DMS114 treated with DMSO at 0.1 percent for 48 hours (cell line): ENCODE data around the gene SBF1.

Experiments used
- DNase-seq: peaks from one replicate; lab custom pipeline; 2025; ENCODE audit not compliant: unreplicated experiment; lab: John Stamatoyannopoulos, UW

Gene SBF1

GRCh38 chr22:50469377-50470305 lies 5.2 kb downstream of the SBF1 start:
- no peak for DNase-seq

GRCh38 chr22:50468626-50469025 lies 6.2 kb downstream of the SBF1 start:
- DNase-seq, result no peak

DNA sequence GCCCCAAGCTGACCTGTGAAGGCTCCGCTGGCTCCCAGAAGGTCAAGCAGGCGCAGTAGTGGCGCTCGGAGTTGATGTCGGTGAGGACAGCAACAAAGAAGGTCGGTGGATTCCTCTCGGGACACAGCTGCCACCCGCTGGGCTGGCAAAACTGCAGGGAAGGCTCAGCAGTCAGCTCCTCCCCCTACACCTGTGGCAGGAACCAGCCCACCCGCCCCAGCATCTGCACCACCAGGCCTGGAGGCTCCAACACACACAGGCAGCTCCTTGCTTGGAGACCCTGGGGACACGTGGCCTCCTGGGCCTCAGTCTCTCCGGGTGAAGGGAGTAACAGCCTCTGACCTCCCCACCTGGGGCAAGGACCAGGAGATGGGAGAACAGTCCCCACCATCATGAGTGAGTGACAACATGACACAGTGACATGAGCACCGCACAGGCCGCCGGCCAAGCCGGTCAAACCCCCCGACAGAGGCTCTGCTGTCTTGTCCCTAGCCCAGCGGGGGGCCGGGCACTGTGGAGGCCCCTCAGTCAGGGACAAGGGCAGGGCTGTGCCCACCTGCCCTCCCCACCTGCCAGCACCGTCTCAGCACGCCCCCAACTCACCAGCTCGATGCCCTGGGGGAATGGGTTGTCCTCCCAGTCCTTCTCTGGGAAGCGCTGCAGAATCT lies 6.9 kb downstream of the SBF1 start:
- DNase-seq, result no peak

DNA sequence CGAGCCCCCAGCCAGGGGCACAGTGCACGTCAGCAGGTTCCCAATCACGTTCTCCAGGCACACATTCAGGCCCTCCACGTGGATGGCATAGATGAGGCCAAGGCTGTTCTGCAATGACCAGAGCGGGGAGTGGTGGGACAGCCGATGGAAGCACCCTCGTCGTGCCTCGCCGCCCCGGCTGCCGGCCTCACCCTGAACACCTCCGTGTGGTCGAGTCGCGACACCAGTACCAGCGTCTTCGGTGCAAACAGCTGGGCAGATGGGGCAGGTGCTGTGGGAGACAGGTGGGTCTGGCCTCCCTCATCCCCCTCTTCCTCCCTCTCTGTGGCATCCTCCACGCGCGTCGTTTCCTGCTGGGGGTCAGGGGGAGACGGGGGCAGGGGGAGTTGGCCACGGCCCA lies 7.5 kb downstream of the SBF1 start:
- DNase-seq, result no peak

DNA sequence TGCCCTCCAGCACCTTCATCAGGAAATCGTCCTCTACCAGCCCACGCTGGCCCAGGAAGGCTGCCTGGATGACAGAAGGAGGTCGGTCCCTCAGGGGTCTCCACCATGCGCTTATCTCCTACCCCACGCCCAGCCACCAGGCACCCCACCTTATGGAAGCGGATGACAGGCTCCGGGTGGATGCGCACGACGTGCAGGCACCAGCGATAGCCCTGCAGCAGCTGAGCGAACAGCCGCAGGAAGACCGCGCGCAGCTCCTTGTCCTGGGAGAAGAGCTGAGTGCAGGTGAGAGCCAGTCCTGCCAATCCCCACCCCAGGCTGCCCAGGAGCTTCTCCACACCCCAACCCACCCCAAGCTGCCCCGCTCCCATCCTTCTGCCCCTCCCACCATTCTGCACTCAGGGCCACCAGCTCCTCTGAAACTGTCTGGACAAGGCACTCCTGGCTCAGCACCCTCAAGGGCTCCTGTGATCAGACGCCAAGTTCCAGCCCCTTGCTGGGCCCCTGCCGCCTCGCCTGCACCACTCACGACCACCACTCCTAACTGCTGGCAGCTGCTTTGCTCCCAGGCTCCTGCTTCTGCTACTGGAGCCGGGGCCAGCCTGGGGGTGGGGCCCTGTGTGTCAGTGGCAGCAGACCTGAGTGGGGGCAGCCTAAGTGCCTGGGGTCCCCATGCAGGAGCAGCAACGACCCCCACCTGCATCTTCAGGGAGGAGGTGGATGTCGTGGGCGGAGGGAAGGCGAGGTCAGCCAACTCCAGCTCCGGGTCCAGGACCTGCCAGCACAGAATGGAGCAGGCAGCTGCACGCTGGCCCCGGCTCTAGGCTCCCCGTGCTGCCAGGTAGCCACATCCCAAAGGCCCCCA lies 9.5 kb downstream of the SBF1 start:
- no peak for DNase-seq

- no peak for DNase-seq
Observed at GRCh38 chr22:50464451-50464850, 10.4 kb downstream of the SBF1 start.

DNA sequence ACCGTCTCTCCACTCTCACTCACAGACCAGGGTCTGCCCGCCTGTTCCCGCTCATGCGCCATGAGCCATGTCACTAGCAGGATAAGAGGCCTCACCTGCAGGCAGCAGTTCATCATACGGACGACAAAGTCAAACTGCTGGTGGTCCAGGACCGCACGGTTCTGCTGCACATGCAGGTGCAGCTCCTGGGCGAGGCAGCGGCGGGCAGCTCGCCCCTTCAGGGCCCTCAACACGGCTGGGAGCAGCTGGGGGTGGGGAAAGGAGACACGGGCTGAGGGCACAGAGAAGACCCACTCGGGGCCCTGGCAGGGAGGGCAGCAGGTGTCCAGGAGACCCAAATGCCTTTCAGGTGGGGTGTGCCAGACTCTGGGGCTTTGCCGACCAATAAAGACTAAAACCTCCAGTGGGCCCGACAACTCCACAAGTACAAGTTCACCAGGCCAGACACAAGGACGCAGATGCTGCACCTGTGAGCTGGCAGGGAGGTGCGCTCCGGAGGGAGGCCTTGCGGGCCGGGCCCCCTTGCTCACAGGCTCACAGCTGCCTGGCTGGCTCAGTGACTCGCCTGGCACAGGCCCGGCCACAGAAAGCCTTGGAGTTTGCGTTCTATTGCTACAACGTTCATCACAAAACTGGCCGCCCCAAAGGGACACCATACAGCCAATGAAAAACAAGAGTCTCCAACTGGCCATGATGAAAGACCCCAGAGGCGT lies 11.5 kb downstream of the SBF1 start:
- DNase-seq, result no peak

DNA sequence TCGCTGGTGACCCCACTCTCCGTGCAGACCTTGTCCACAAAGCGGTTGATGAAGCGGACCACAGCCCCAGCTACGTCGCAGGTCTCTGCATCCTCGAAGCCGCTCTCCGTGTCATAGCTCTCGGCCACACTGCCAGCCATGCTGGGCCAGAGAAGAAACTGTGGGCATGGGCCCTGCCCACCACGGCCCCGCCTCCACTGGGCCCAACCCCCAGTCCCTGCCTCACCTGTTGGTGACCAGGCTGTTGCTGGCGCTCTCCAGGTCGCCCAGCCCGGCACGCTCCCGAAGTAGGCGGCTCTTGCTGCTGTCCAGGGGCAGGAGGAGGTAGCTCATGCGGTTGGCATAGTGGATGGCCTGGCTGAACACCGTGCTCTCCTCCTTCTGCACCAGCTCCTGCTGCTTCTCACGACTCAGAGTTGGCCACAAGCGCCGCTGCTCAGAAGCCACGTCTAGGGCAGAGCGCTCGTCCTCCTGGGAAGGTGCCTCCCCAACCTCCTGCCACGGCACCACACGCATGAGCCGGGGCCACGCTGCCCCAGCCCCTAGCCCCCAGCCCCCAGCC lies 12.8 kb downstream of the SBF1 start:
- DNase-seq, result no peak

GRCh38 chr22:50461536-50461935 lies 13.3 kb downstream of the SBF1 start:
- no peak for DNase-seq

DNA sequence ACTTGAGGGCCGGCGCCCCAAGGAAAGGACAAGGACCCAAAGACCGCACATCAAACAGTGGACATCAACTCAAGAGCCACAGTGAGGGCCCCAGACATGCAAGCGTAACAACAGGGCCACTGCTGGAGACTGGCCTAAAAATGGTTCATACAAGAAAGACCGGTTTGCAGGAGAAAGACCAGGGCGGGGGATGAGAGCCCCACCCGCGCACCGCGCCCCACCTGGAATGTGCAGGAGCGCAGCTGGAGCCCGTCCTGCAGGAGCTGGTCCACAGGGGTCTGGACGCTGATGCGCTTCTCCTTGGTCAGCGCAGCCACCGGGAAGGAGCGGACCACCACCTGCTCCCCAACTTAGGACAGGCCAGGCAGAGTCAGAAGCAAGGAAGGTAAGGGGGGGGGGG lies 13.9 kb downstream of the SBF1 start:
- no peak for DNase-seq

- no peak for DNase-seq
Observed at GRCh38 chr22:50459496-50460140, 15.2 kb downstream of the SBF1 start.

DNA sequence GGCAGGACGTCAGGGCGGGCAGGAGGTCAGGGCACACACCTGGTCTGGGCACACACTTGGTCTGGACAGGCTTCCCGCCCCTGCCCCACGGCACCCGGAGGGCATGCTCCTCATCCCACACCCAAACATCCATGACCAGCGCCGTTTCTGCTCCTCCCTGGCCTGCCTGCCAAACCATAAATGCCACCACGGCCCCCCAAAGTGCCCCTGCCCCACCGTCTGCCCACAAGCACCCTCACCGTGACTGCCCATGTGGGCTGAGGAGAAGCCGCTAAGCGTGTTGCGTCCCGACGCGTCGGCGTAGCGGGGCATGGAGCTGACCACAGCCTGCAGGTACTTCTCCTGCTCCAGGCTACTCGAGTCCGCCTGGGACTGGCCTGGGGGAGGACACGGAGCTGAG lies 15.8 kb downstream of the SBF1 start:
- no peak for DNase-seq

DNA sequence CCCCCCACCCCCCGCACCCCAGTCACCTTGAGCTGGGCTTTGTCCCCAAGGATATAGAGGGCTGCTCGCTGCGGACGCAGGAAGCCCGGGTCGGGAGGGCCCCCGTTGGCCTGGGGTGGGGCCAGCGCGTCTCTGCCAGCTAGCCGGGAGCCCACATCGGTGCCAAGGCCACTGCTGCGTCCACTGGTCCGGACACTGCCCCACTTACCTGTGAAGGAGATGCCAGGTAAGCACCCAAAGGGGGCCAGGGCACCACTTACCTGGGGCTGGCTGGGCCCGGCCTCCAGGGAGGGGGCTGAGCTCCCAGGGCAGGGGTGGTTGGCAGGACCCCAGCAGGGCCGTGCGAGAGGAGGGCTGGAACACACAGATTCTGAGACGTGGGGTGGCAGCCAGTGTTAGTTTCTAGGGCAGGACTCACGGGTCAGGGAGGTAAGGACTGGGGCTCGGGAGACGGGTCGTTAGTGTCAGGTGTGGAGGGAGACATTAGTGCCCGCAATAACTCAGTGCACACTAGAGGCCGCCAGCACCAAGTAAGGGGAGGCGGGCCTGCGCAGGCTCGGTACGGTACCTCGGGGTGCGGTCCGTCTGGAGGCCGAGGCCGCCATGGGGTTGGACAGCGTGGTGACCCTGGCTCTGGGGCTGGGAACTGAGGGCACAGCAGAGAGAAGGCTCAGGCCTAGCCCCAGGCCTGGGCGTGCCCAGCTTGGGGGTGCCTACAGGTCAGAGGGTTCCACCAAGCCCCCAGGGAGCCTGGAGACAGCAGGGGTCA lies 18.2 kb downstream of the SBF1 start:
- DNase-seq, result no peak

DNA sequence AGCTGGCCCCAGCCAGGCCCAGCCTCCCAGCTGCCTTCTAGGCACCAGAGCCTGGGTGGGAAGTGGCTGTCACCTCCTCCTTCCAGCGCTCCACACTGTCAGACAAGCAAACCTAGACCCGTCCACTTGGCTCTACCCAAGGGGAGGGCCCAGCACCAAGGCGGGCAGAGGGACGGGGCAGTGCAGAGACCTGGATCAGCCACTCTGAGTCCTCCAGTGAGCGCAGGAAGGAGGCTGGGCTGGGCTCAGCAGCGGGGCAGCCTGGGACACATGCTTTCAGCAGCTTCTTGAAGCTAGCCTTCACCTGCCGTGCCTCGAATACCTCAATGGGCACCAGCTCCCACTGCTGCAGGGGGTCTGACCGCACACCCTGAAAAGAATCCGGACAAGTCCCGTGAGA lies 18.8 kb downstream of the SBF1 start:
- no peak for DNase-seq

DNA sequence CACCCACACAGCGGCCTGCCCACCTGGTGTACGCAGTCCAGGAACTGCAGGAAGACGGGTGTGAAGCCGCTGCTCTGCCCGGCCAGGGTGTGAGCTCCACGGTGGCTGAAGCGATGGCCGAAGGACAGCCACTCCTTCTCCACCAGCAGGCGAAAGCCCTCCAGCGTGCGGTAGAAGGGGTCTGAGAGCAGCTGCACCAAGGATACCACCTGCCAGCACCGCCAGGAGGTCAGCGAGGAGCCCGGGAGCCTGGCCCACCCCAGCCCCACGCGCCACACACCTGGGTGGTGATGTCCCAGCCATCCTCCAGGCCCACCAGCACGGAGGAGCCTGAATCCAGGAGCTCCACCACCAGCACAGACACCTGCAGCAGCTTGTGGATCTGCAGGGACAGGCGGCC lies 19.6 kb downstream of the SBF1 start:
- no peak for DNase-seq

- DNase-seq, result no peak
Observed at GRCh38 chr22:50454556-50455075, 20.2 kb downstream of the SBF1 start.

DNA sequence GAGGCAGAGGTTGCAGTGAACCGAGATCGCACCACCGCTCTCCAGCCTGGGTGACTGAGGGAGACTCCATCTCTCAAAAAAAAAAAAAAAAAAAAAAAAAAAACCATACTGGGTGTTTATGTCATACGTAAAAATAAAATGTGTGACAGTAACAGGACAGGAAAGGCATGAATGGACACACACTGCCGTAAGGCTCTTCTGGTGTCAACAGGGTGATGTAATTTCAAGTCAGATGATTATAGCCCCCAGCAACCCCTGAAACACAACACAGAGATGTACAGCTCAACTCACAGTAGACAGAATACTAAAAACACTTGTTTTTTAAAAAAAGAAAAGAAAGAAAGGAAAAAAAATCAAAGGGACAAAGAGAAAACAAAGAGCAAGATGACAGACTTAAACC lies 22.2 kb downstream of the SBF1 start:
- DNase-seq, result no peak

GRCh38 chr22:50447576-50448551 lies 27.0 kb downstream of the SBF1 start:
- no peak for DNase-seq
